Activated naive CD4-positive, alpha-beta T cell treated with anti-CD3 and anti-CD28 coated beads for 36 hours (primary cell): ENCODE measurements around the gene LRP5. TPM values are rescaled to one million over a fixed set of nuclear protein-coding genes. Genes with fewer than 3 reads are reported as not detected.

Experiments used
- total RNA-seq, 2 experiments: library from RNA; stranded (reverse); gene quantifications; one replicate each; pipeline ENCODE4 v1.2.3, GENCODE V29; 2021

Gene LRP5
- total RNA-seq, 2 experiments from 2014 or later = 14.3 to 17.1 TPM

Other genes with a start within 250 kb of the LRP5 start
- 1 to 10 TPM; 6.8 to 7.1 TPM for gene CHKA, start 191.2 kb upstream of the LRP5 start, total RNA-seq
- 10 to 100 TPM; 18.4 to 21.6 TPM for gene KMT5B, start 99.3 kb upstream of the LRP5 start, total RNA-seq
- gene C11orf24, start 40.6 kb upstream of the LRP5 start, total RNA-seq = 10 to 100 TPM; 28.5 to 29.5 TPM
- 10 to 100 TPM; 84.7 to 87.0 TPM for gene PPP6R3, start 148.2 kb downstream of the LRP5 start, total RNA-seq